ENCODE data around the gene ZNF414.

Gene ZNF414

GRCh38 chr19:8461891-8462290 lies 52.1 kb downstream of the ZNF414 start:
- DNase-seq = no peak

DNA sequence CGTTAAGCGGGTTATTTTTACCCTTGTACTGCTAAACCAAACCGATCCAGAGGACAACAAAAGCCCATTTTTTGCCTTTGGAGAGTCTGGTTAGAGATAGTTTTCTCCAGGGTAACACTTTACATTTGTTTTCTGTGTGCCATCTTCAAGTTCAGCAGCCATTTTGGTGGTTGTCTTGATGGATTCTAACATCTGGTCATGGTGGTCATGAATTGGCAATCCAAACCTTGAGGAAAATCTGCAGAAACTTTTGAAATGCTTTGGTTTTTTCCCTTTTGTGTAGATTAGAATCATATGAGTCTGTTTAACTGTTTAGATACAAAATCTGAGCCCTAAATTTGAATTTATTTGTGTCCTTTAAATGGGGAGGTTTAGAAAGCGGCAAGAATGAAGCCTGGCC lies 52.6 kb downstream of the ZNF414 start:
- DNase-seq = no peak

GRCh38 chr19:8460516-8461298 lies 53.3 kb downstream of the ZNF414 start:
- no peak for DNase-seq

All from right forelimb (tissue), 1 donor.